Inflammatory macrophage treated with lipopolysaccharide for 1 hour (primary cell): ENCODE results near the gene SHISA9.
A peak's percentile ranks its signal among the peaks of the same experiment; 100 is the strongest.
"Not testable (repeated sequence)": the region's sequence is repeated elsewhere in the genome, so short reads cannot be mapped to it uniquely, and the experiment has no call there.

Source experiments
- DNase-seq, 2 donors: peaks; one replicate each; pipeline ENCODE4 v3.0.0-alpha.2; 2020 to 2022

Gene SHISA9

DNA sequence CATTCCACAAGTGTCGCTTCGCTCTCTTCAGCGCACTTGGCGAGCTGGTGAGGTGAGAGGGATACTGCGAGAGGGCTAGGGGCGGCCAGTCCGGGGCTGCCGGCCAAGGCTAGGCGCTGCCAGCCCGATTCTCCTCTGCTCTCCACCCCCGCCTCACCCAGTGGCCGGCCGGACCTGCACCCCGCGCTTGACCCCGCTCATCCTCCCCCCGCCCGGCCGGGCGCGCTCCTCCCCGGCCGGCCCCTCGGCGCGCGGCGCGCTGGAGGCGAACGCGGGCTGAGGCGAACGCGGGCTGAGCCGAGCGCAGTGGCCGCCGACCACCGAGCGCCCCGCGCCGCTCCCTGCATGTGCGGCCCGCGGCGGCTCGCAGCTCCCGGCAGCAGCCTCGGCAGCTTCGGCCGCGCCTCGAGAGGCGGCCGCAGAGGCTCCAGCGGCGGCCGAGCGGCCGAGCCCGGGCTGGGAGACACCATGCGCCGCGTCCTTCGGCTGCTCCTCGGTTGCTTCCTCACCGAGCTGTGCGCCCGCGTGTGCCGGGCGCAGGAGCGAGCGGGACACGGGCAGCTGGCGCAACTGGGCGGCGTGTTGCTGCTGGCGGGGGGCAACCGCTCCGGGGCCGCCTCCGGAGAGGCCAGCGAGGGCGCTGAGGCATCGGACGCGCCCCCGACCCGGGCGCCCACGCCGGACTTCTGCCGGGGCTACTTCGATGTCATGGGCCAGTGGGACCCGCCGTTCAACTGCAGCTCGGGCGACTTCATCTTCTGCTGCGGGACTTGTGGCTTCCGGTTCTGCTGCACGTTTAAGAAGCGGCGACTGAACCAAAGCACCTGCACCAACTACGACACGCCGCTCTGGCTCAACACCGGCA, at the start of gene SHISA9:
SHISA9 (plus strand) TSS at position 2 of the 865 bp plus-strand sequence.
- DNase-seq = no peak

DNA sequence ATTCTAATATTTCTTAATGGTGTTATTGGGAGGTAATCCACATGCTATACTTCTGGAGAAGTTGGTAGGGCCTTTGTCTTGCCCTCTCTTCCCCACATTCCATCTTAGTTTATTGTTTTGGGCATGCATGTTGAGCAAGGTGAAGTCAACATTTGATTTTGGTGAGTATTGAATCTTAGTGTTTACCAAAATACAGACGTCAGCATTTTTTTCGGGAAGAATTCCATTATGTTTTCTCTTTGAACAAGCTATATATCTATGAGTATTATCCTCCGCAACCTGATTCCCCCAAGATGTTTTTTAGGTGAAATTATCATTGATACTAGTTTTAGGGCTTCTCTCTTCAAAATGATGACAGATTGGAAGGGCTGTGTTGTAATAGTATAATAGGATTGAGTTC, 47.4 kb upstream of the SHISA9 start:
- no peak for DNase-seq

DNA sequence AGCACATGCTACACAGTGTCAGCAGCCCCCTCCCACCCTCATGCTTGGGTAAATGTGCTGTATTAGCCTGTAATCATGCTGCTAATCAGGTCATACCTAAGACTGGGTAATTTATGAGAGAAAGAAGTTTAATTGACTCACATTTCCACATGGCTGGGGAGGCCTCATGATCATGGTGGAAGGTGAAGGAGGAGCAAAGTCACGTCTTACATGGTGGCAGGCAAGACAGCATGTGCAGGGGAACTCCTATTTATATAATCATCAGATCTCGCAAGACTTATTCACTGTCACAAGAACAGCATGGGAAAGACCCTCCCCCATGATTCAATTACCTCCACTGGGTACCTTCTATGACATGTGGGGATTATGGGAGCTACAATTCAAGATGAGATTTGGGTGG, 44.0 kb upstream of the SHISA9 start:
- DNase-seq = not testable (repeated sequence)

DNA sequence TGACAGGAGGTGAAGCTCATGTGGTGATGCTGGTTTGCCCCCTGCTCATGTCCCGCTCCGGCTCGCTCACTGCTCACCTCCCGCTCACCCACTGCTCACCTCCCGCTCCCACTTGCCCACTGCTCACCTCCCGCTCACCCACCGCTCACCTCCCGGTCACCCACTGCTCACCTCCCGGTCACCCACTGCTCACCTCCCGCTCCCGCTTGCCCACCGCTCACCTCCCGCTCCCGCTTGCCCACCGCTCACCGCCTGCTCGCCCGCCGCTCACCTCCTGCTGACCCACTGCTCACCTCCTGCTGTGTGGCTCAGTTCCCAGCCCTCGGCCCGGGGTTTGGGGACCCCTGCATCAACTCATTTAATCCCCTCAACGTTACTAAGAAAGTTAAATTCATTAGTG, 39.1 kb upstream of the SHISA9 start:
- no peak for DNase-seq

DNA sequence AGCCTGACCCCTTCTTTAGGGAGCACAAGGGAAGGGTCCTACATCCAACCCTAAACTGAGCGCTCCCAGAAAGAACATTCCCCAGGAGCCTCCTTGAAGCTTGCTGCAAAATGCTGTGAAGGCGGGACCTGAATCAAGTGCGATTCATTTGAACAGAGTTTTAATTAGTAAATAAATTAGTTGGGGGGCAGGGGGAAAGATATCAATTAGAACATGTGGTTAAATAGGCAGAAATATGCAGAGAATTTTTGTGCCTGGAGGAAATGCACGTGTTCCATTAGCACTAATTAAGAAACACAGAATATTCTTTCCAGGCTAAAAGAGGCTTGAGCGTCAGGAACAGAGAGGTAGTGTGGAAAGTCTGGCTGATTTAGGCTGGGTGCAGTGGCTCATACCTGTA, 38.5 kb upstream of the SHISA9 start:
- DNase-seq = no peak

DNA sequence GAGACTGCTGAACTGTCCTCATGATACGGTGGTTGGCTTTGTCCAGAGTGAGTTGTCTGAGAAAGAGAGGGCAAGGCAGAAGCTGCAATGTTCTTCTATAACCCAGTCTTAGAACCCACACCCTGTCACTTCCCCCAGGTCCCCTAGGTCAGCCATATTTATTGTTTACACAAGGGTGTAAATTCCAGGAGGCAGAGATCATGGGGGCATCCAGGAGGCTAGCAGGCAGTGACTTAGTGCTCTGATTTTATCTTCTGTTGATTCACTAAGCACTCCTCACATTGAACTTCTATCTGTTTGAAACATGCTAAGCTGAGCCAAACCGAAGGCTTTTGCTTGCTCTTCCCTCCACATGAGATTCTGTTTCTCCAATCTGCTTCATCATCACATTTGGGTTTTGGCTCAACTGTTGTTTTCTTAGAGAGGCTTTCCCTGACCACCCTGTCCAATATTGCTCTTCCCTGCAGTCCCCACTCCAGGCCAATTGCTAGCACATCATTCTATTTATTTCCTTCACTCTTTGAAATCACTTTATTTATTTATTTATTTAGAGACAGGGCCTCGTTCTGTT, 34.3 kb upstream of the SHISA9 start:
- DNase-seq = no peak

DNA sequence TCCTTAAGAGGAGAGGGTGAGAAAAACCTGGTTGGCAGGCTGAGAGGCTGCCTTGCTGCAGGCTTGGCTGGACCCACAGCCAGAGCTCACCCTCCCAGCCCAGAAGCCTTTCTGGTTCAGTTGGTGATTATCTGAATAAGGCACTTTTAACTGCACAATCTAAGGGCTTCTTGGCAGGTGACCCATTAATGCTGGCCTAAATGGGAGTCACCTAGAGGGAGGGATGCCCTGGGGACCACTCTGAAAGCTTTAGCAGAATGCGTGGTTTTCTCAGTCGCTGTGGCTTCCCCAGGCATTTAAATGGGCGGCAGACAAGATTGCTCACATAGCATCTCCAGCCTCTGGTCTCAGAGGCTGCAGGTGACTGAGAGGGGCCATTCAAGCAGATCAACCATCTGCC, 33.2 kb upstream of the SHISA9 start:
- DNase-seq = no peak

DNA sequence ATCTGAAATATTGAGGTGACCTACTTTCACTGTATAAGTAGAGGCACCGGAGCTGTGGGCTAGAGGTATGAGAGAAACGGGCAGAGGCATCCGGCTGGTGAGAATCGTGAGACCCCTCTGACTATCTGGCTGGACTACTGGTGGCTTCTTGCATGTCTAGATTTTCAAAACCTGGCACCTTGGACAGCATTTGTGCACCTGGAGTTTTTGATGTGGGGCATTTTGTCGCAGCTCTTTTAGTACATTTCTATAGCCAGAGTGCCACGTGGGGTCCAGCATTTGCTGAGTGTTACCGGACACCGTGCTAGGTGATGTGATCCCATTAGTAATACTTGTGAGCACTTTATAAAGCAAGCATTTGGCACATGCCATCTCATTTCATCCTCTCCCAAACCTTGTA, 32.6 kb upstream of the SHISA9 start:
- DNase-seq = no peak

DNA sequence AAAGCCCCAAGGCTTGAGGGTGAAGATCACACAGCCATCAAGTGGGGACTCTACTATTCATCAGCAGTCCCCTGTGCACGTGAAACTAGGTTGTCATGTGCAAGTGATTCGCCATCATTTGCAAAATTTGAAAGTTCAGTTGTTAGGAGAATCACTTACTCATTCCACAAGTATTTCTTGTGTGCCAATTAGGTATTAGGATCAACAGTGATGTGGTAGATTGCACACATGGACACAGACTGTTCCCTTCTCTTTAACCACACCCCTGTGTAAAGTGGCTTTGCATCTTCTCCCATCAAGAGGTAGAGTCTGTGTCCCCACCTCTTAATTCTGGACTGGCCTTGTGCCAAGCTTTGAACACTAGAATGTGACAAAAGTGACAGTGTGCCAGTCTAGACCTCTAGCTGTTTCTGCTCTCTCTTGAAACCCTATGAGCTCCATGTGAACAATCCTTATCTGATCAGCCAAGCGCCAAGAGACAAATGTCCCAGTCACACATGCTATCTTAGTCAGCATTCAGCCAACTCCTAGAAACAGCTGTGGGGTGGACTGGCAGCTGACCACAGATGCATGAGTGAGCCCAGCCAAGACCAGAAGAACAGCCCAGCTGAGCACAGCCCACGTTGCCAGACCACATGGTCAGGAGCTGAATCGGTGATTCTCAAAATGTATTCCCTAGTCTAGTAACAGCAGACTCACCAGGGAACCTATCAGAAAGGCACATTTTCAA, 31.5 kb upstream of the SHISA9 start:
- no peak for DNase-seq

DNA sequence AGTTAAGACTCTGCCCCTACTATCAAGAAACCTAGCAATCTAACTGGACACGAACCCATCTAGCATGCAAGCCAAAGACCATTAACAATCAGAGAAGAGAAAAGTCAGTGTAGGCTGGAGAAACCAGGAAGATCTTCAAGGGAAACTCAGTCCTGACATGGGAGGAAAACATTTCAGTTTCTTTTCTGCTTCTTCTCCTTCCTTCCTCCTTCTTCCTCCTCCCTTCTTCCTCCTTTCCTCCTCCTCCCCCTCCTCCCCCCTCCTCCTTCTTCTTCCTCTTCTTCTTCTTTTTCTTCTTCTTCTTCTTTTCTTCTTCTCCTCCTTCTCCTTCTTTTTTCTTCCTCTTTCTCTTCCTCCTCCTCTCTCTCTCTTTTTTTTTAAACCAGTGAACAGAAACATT, 29.6 kb upstream of the SHISA9 start:
- peak in 1 of 2 donors; percentile 2 for DNase-seq

DNA sequence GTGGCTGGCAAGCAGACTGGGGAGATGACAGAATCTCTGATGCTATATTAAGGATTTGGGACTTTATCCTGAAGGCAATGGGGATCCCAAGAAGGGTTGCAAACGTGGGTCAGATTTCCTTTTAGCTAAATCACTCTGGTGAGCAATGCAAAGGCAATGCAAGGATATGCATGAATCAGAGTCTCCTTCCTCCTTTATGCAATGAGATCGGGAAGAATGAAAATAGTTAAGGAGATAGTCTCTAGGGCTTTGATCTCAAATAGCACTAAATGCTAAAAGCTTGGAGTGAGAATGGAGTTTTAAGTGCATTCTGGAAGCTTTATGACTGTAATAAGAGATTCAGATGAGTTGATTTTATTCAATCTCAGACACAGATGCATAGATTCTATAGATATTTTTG, 27.2 kb upstream of the SHISA9 start:
- no peak for DNase-seq

DNA sequence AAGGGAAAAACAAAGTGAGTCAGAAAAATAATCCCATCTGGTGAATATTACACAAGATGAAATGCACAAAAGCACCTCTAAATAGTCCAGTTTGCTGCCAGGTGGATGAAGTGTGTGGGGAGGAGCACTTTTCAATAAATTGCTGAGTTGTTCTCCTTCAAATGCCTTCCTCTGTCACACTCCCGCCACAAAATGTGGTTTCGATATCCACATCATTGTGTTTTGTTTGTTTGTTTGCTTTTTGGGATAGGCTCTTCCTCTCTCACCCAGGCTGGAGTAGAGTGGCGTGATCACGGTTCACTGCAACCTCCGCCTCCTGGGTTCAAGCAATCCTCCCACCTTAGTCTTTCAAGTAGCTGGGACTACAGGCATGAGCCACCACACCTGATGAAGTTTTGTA, 24.6 kb upstream of the SHISA9 start:
- no peak for DNase-seq

DNA sequence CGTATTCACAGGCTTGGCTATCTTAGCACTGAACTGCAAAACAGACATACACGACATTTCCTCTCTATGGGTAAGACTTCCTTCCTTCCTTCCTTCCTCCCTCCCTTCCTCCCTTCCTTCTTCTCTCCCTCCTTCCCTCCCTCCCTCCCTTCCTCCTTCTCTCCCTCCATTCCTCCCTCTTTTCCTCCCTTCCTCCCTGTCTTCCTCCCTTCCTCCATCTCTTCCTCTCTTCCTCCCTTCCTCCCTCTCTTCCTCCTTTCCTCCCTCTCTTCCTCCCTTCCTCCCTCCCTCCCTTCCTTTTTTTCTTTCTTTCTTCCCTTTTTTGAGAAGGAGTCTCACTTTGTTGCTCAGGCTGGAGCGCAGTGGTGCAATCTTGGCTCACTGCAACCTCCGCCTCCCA, 22.4 kb upstream of the SHISA9 start:
- DNase-seq = no peak

DNA sequence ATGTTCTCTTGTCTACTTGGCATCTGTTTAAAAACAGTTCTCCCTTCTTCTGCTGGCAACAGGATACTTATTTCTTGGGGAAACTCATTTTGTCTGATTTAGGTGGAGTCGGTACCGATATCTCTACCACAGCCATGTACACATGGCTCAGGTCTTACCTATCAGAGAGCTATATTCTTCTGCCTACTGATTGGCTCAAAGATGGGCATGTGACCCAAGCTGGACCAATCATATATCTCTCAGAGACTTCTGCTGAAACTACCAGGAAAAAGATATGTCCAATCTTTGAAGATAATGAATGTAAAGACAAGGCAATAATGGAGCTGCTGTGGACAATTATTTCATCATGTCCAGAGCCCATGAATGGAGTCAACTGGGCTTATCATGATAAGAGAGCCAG, 21.6 kb upstream of the SHISA9 start:
- no peak for DNase-seq

DNA sequence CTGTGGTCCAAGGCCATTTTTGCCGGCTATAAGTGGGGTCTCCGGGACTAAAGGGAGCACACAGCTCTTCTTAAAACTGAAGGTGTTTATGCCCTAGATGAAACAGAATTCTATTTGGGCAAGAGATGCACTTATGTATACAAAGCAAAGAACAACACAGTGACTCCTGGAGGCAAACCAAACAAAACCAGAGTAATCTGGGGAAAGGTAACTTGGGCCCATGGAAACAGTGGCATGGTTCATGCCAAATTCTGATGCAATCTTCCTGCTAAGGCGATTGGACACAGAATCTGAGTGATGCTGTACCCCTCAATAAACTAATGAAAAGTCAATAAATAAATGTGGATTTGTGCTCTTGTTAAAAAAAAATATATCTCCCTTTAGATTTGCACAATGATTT, 20.2 kb upstream of the SHISA9 start:
- DNase-seq = no peak

DNA sequence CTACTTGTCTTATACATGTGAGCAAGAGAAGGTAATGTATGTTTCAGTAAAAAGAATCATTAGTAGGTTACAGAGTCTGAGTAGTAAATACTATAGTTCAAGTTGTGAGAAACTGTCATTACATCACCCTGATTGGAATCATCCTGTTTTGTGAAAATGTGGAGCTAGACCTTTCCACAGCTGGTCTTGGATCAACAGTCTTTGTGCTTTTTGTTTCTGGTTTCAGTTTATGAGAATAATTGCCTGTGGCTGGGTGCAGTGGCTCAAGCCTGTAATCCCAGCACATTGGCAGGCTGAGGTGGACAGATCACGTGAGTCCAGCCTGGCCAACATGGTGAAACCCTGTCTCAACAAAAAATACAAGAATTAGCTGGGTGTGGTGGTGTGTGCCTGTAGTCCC, 19.7 kb upstream of the SHISA9 start:
- no peak for DNase-seq

DNA sequence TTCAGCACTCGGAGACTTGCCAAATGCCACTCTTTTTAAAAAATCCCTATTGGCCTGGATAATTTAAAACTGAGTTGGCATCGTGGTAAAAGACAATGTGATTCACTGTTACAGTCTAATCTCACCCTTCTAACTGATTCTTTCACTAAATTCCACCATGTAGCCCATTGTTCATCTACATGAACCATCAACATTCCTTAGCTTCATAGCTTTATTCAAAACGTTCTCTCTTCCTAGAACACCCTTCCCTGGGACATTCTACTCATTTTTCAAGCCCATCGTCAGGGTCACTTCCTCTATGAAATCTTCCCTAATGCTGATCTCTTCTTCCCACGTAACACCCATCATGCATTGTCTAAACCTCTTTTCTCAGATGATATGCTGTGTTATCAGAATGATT, 15.7 kb upstream of the SHISA9 start:
- no peak for DNase-seq

DNA sequence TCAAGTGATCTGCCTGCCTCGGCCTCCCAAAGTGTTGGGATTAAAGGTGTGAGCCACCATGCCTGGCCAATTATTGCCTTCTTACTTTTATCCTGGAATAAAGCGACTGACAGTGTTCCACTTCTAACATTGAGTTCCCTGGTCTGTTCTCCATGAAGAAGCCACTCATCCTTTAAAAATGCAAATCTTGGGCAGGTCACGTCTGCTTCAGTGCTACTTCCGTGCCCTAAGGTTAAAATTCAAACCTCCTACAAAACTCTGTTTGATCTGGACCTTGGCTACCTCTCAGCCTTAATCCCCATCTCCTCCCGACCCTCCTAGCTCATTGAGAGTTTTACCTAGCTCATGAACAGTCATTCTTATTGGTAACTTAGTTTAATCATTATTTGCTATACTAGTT, 9.6 kb upstream of the SHISA9 start:
- DNase-seq = no peak

DNA sequence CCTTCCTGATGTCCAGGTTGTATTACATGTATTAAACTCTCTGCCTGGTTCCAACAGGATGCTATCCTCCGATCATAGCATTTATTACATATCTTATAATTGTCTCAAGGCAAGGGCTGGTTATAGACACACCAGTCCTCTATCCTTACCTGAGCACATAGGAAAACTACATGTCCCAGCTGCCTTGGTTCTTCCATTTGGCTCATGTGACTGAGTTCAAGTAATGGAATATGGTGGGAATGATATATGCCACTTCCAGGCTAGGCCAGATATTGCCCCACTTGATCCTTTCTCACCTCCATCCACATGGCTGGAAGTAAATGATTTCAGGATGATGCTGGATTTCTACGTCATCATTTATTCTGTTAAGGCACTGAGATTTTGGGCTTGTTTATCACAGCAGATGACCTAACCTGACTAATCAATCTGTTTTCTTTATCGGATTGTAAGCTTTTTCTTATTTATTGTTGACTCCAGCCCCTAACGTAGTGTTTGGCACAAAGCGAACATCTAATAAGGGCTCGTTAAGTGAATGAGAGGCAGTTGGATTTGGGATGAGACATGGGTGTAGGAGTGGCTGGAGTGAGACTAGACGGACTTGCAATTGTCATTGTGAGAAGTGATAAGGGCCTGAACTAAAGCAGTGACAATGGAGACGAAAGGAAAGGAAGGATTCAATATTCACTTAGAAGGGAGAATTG, 8.2 kb upstream of the SHISA9 start:
- DNase-seq = no peak

DNA sequence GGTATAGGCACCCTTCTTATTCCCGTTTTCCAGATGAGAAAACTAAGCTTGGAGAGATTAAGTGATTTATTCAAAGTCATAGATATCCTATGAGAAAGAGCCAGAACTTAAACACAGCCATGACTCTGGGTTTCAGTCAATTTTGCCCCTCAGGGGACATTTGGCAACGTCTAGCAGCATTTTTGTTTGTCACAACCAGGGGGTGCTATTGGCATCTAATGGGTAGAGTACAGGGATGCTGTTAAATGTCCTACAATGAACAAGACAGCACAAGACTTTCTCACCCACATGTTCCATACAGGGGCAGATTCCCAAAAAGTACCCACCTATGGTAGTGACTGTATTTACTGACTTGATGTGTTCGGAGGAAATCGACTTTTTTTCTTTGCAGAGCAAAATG, 4.8 kb upstream of the SHISA9 start:
- DNase-seq = peak; percentile 8 to 32

DNA sequence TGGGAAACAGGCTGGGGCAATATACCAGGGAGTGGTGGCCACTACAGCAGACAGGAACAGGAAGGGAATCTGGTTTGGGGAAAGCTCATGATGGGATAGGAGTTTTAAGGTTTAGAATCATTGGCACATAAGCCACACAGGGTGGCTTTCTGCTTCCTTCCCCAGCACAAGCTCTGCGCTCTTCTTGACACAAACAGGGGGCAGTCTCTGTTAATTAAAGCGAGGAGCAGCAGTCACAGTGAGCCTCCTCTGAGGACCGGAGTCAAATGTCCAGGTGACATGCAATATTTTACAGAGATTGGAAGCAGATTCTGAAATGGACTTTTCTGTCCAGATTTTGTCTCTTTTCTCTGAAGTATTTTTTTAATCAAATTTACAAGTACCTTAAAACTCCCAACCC, 2.8 kb upstream of the SHISA9 start:
- no peak for DNase-seq

DNA sequence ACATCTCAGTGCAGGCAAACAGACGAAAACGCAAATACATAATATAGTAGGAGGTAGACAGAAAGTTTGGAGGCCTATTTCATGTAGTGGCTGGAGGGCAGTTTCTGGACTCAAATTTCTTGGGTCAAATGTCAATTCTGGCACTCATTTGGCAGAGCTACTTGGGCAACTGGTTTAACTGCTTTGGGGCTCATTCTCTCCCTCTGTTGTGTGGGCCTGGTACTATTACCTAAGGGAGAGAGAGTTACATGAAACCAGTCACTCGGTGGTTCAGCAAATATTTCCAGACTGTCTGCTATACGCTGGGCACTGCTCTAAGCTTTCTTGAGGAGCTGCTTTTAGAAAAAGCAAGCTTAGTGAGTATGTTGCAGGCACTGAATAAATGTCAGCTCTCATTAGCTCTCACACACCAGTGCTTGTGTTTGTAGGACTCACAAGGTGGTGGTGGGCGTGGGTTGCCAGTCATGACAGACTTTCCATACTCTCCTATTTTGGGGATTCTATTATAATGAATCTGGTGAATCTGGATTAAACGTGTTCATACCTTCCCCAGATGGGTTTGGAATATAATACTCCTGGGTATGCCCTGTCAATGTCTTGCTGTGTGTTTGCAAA, 1.8 kb upstream of the SHISA9 start:
- no peak for DNase-seq

DNA sequence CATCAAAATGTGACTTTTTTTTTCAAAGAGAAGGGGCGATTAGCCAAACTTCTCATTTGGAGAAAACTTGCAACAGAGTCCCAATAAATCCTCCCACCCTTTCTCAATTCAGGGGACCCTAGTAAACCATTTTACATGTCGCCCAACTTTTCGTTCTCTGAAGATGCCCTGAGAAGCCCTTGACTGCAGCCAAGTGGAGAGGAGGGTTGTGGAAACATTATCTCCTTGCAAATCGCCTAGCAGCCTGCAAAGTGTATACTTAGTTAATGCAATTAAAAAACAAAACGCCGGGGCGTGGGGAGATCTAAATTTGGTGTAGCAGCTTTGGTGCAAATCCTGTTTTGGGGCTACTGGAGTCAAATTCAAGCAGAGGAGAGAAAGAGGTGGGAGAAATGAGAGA, 1.2 kb upstream of the SHISA9 start:
- DNase-seq = no peak
